K562 (cell line): ENCODE results near the gene CMTM8. TPM values are rescaled to one million over a fixed set of nuclear protein-coding genes. Genes with fewer than 3 reads are reported as not detected.

Experiments used
- ATF1 ChIP-seq, 2 experiments: fragments of 450-650 bp in 1 of 2; IDR thresholded peaks; 2 replicates each; pipeline ENCODE4 v1.6.1; 2016; ENCODE audit warnings: missing compliant biosample characterization in 1 of 2, missing genetic modification characterization in 1 of 2
- ZBTB40 ChIP-seq, 2 experiments: fragments of 450-650 bp in 1 of 2; sonication (generic) in 1 of 2; formaldehyde crosslinking in 1 of 2; IDR thresholded peaks; 2 replicates each; pipeline versions ENCODE4 v1.7.1 to v1.9.0; 2016 to 2022; ENCODE audit warnings: inconsistent platforms in 1 of 2, mild to moderate bottlenecking in 1 of 2, missing genetic modification reagents in 1 of 2
- polyA plus RNA-seq, 8 experiments: library from polyadenylated mRNA; depleted of rRNA in 4 of 8; stranded (reverse) in 5 of 8; unstranded in 3 of 8; fragments of >200 nt; fragmentation: Nextera tagmentation in 2 of 8; fragmentation: Illumina TruSeq in 1 of 8; extraction: Ambion mirVana in 2 of 8; extraction: Trizol in 1 of 8; gene quantifications; 2 replicates each; pipeline versions ENCODE4 v1.2.1 to v1.2.3, GENCODE V29; 2011 to 2014; ENCODE audit warnings: inconsistent platforms in 1 of 8, missing spikeins in 1 of 8
- total RNA-seq, 7 experiments: library from RNA; depleted of rRNA in 6 of 7; stranded (reverse); fragments of >200 nt in 6 of 7; fragmentation: Illumina TruSeq in 2 of 7; extraction: Trizol in 2 of 7; gene quantifications; 2 replicates each; pipeline versions ENCODE4 v1.2.1 to v1.2.3, GENCODE V29; 2011 to 2021; ENCODE audit warnings: low replicate concordance in 1 of 7

CMTM8 gene
- total and polyA plus RNA-seq, 9 of the 15 experiments (the other 6 are each of a cell fraction or from before 2014, with no cell fraction given) = not detected

- TF ChIP-seq ATF1 (CRISPR knock-in tag; IDR thresholded peaks at IDR 0.05) (no peak), ATF1 (tag; IDR thresholded peaks at IDR 0.05) (no peak), ZBTB40 (IDR thresholded peaks at IDR 0.05) (no peak), ZBTB40 (CRISPR knock-in tag; IDR thresholded peaks at IDR 0.05) (no peak)
These were observed 71.3 kb downstream of the CMTM8 start (continued) for GRCh38 chr3:32309654-32310242.
